GM13976 (cell line): ENCODE data around the gene CD200R1.

Experiments used
- DNase-seq: peaks from one replicate; pipeline ENCODE4 v3.0.0; 2012; ENCODE audit warnings: low spot score
- in situ Hi-C: fragments of 300-500 bp; cut with MboI; formaldehyde crosslinking; loops from one replicate; pipeline ENCODE4 v1.12.0; 2022; ENCODE audit warnings: low sequenced_read_pairs, mixed read lengths, inconsistent platforms; ENCODE audit not compliant: unreplicated experiment
- TF ChIP-seq, protein P1 (sequence below): IDR thresholded peaks from 2 replicates; pipeline ENCODE4 v1.5.1; 2012; ENCODE audit warnings: borderline replicate concordance, mild to moderate bottlenecking; ENCODE audit not compliant: insufficient read depth; ENCODE audit errors: extremely low read depth, missing control alignments, control extremely low read depth

CD200R1 gene

GRCh38 chr3:112990672-112991602 lies 16.0 kb upstream of the CD200R1 start, which contains the start of gene GTPBP8:
TSS of gene GTPBP8 (plus strand) at chr3:112990984. CDS start at chr3:112991000, 16 bp downstream.
- in situ Hi-C loops, result loop anchor here (25.0 kb wide), 2 partner anchors 679 to 854 kb away; partner anchors contain the start of gene GCSAM
- DNase-seq, result peak; percentile 86
- TF ChIP-seq, protein P1, sequence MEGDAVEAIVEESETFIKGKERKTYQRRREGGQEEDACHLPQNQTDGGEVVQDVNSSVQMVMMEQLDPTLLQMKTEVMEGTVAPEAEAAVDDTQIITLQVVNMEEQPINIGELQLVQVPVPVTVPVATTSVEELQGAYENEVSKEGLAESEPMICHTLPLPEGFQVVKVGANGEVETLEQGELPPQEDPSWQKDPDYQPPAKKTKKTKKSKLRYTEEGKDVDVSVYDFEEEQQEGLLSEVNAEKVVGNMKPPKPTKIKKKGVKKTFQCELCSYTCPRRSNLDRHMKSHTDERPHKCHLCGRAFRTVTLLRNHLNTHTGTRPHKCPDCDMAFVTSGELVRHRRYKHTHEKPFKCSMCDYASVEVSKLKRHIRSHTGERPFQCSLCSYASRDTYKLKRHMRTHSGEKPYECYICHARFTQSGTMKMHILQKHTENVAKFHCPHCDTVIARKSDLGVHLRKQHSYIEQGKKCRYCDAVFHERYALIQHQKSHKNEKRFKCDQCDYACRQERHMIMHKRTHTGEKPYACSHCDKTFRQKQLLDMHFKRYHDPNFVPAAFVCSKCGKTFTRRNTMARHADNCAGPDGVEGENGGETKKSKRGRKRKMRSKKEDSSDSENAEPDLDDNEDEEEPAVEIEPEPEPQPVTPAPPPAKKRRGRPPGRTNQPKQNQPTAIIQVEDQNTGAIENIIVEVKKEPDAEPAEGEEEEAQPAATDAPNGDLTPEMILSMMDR, result no peak

- no peak for DNase-seq
- in situ Hi-C loops, result loop anchor here (25.0 kb wide), 2 partner anchors 676 to 851 kb away; partner anchors contain the start of gene GCSAM
- TF ChIP-seq, protein P1, result no peak
These were observed 12.9 kb upstream of the CD200R1 start for GRCh38 chr3:112987710-112988334.

GRCh38 chr3:112984485-112984884 lies 9.6 kb upstream of the CD200R1 start:
- TF ChIP-seq, protein P1, result no peak
- no peak for DNase-seq
- in situ Hi-C loops, result loop anchor here (25.0 kb wide), 2 partner anchors 672 to 847 kb away; partner anchors contain the start of gene GCSAM

DNA sequence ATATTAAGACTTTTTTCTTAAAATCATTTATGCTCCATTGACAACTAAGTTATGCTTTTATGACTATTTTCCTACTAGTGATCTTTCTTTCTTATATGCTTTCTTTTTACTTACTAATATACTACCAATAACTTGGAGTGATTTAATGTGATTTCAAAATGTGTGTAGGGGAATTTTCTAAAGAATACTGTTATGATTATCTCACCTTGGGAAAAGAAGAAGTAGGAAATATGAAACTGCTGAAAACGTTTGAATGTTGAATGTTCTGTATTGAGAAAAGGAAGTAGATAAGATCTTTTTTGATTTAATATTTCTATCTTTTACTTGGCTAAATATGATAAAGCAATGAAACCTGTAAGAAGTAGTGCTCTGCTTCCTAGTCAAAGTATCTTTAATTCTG lies 7.8 kb upstream of the CD200R1 start:
- DNase-seq, result no peak
- in situ Hi-C loops, result loop anchor here (25.0 kb wide), 2 partner anchors 670 to 845 kb away; partner anchors contain the start of gene GCSAM
- TF ChIP-seq, protein P1, result no peak

- DNase-seq, result no peak
- in situ Hi-C loops, result loop anchor here (25.0 kb wide), 2 partner anchors 668 to 843 kb away; partner anchors contain the start of gene GCSAM
- TF ChIP-seq, protein P1, result no peak
These were observed 5.2 kb upstream of the CD200R1 start for GRCh38 chr3:112980080-112980479.

GRCh38 chr3:112979244-112979832 lies 4.4 kb upstream of the CD200R1 start:
- TF ChIP-seq, protein P1, result peak; percentile 10
- in situ Hi-C loops, result loop anchor here (5.0 to 25.0 kb wide), 4 partner anchors 235 to 842 kb away; partner anchors contain the start of genes CCDC80 and GCSAM
- DNase-seq, result no peak
